Stimulated activated memory B cell treated with anti-CD40 and anti-IgM and Interleukin-4, amounts not matched to agents 10 μg/mL and 1 μg/mL and 100 μg/mL, for 72 hours (primary cell): ENCODE results near the gene OGG1.

Experiments used
- ATAC-seq: fragments of 150-1000 bp; cut with Tn5 transposase; 2 replicates; pipeline ENCODE4 v1.10.0; 2021
- H3K27ac Mint-ChIP-seq: one replicate; pipeline ENCODE4 v1.8.0; 2022; ENCODE audit warnings: mild to moderate bottlenecking, mixed read lengths
- H3K27me3 Mint-ChIP-seq: one replicate; pipeline ENCODE4 v1.8.0; 2022; ENCODE audit warnings: mixed read lengths
- H3K36me3 Mint-ChIP-seq: one replicate; pipeline ENCODE4 v1.8.0; 2022; ENCODE audit warnings: mixed read lengths
- H3K4me1 Mint-ChIP-seq: one replicate; pipeline ENCODE4 v1.8.0; 2022; ENCODE audit warnings: mixed read lengths
- H3K4me3 Mint-ChIP-seq: one replicate; pipeline ENCODE4 v1.8.0; 2022; ENCODE audit warnings: mild to moderate bottlenecking, moderate library complexity, mixed read lengths
- H3K9me3 Mint-ChIP-seq: one replicate; pipeline ENCODE4 v1.8.0; 2022; ENCODE audit warnings: mixed read lengths

Gene OGG1

GRCh38 chr3:9718118-9718517 is 31.6 kb upstream of the OGG1 start:
- ATAC-seq = no peak
- H3K36me3 Mint-ChIP-seq = no peaks in the 10 kb centered on the region

GRCh38 chr3:9721015-9721699 is 28.6 kb upstream of the OGG1 start:
- Mint-ChIP-seq H3K27ac (peak overlapping the region; percentile 17), H3K36me3 (no peaks in the 10 kb centered on the region), H3K4me3 (no peak overlapping the region), H3K9me3 (no peaks in the 10 kb centered on the region), H3K27me3 (no peaks in the 10 kb centered on the region), H3K4me1 (peaks cover 8% of the 10 kb centered on the region)
- peak; percentile 36 for ATAC-seq

More at GRCh38 chr3:9718118-9718517, 31.6 kb upstream of the OGG1 start:
- no peak overlapping the region for H3K27ac Mint-ChIP-seq
- no peak overlapping the region for H3K4me3 Mint-ChIP-seq
- H3K27me3 Mint-ChIP-seq = no peaks in the 10 kb centered on the region
- H3K4me1 Mint-ChIP-seq = peaks cover 8% of the 10 kb centered on the region
- no peaks in the 10 kb centered on the region for H3K9me3 Mint-ChIP-seq

- Mint-ChIP-seq H3K4me3 (no peak overlapping the region), H3K9me3 (no peaks in the 10 kb centered on the region), H3K36me3 (no peaks in the 10 kb centered on the region), H3K27me3 (no peaks in the 10 kb centered on the region), H3K27ac (peak overlapping the region; percentile 17), H3K4me1 (peaks cover 9% of the 10 kb centered on the region)
- peak; percentile 8 for ATAC-seq
Measured at GRCh38 chr3:9721700-9722060, 28.1 kb upstream of the OGG1 start.

DNA sequence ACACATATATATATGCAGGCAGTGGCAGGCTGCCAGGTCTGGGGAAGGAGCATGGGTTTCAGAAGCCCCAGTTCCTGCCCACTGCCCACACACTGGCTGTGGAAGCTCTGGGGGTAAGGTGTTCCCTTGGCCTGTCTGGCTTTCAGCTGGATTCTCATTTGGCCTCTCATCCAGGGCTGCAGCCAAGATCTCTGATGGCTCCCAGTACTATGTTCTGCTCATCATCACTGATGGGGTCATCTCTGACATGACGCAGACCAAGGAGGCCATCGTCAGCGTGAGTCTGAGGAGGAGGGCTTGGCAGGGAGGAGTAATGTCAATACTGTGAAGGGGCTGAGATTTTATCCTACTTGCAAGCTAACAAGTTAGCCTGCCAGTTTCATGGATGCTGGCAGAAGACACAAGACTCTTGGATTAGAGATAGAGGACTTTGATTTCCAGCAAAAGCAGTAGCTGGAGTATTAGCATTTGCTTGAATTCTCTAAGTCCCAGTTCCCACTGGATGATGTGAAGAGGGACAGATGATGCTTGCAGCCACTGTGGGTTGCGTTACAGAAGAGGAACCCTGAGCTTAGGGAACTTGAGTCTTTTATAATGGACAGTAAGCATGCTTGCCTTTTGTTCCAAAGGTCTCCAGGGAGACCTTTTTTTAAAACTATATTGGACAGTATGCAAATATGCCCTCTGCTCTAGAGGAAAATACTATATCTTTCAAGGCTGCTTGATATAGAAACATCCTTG is 23.8 kb upstream of the OGG1 start:
- Mint-ChIP-seq H3K9me3 (no peaks in the 10 kb centered on the region), H3K4me3 (no peak overlapping the region), H3K4me1 (peaks cover 26% of the 10 kb centered on the region), H3K27ac (no peak overlapping the region), H3K36me3 (no peaks in the 10 kb centered on the region), H3K27me3 (no peaks in the 10 kb centered on the region)
- ATAC-seq = no peak

- Mint-ChIP-seq H3K9me3 (no peaks in the 10 kb centered on the region), H3K36me3 (no peaks in the 10 kb centered on the region), H3K4me1 (peaks cover 19% of the 10 kb centered on the region), H3K27me3 (no peaks in the 10 kb centered on the region), H3K27ac (peak overlapping the region; percentile 15), H3K4me3 (peak overlapping the region; percentile 75)
- no peak for ATAC-seq
Measured at GRCh38 chr3:9727041-9727595, 22.6 kb upstream of the OGG1 start.

DNA sequence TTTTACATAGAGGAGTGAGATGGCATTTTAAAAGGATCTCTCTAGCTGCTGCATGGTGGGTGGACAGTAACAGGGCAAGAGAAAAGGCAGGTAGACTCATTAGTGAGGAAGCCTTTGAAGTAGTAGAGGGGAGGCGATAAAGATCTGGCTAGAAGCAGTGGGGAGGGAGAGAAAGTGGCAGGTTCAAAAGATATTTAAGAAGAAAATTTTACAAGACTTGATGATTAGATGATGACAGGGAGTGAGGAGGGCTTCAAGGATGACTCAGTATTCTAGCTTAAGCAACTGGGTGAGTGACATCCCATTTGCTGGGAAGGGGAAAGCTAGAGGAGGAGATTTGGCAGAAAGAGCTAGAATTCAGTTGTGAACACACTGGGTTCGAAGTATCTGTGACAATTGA is 22.0 kb upstream of the OGG1 start:
- ATAC-seq = no peak
- Mint-ChIP-seq H3K4me1 (peaks cover 26% of the 10 kb centered on the region), H3K36me3 (no peaks in the 10 kb centered on the region), H3K4me3 (no peak overlapping the region), H3K27me3 (no peaks in the 10 kb centered on the region), H3K9me3 (no peaks in the 10 kb centered on the region), H3K27ac (peak overlapping the region; percentile 15)

DNA sequence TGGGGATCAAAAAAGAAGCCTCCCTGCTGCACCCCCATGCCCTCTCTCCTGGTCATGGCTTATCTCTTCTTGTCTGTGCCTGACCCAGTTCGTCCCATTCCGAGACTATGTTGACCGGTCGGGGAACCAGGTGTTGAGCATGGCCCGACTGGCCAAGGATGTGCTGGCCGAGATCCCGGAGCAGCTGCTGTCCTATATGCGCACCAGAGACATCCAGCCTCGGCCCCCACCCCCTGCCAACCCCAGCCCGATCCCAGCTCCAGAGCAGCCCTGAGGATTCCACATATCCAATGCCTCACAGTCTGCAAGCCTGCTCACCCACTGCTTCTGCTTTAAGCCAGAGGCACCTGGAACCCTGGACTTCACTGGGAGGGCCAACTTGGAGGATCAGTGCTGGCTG is 20.3 kb upstream of the OGG1 start:
- Mint-ChIP-seq H3K9me3 (no peaks in the 10 kb centered on the region), H3K36me3 (peaks cover 10% of the 10 kb centered on the region), H3K4me1 (peaks cover 42% of the 10 kb centered on the region), H3K27ac (no peak overlapping the region), H3K27me3 (no peaks in the 10 kb centered on the region), H3K4me3 (no peak overlapping the region)
- no peak for ATAC-seq

GRCh38 chr3:9730657-9731205 is 19.0 kb upstream of the OGG1 start:
- Mint-ChIP-seq H3K27ac (peak overlapping the region; percentile 92), H3K9me3 (no peaks in the 10 kb centered on the region), H3K27me3 (no peaks in the 10 kb centered on the region), H3K4me3 (peak overlapping the region; percentile 86), H3K36me3 (peaks cover 10% of the 10 kb centered on the region), H3K4me1 (peaks cover 51% of the 10 kb centered on the region)
- ATAC-seq = peak; percentile 71

GRCh38 chr3:9731206-9732079 is 18.3 kb upstream of the OGG1 start, which contains the start of gene BRPF1:
TSS of gene BRPF1 (plus strand) at chr3:9731735. CDS start at chr3:9734141, 2,406 bp downstream.
- Mint-ChIP-seq H3K9me3 (no peaks in the 10 kb centered on the region), H3K27ac (peak within 1 kb of the TSS; percentile 92), H3K27me3 (no peaks in the 10 kb centered on the region), H3K4me3 (peak within 1 kb of the TSS; percentile 86), H3K4me1 (peaks cover 56% of the 10 kb centered on the region), H3K36me3 (peaks cover 15% of the 10 kb centered on the region)
- peak; percentile 99 for ATAC-seq

DNA sequence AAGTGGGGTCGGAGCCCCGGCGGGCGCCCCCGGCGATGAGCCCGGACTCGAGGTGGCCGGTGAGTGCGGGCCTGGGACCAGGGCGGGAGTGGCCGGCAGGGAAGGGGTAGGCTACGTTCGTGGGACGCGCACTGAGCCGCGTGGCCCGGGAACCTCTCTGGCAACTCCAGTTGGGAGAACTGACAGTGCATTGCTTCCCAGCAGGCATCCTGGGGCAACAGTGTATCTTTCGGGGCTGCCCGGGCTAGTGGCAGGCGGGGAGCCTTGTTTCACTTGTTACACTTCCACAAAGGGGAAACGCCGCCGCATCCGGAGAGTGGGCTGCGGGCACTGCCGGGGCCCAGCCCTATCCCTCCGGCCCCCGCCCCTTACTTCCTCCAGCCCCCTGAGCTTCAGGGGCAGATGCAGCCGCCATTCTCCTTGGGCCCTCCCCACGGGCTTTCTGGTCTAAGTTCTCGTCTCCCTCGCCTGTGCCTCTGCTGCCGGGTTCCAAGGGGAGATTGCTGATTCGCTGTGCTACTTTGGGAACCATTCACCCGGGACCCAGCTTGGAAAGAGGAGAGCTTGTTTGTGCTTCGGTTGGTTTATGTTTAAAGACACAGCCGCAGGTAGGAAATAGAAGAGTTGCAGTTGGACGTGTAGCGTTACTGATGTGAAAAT is 17.5 kb upstream of the OGG1 start:
- Mint-ChIP-seq H3K27me3 (no peaks in the 10 kb centered on the region), H3K36me3 (peaks cover 21% of the 10 kb centered on the region), H3K4me1 (peaks cover 51% of the 10 kb centered on the region), H3K27ac (peak overlapping the region; percentile 92), H3K9me3 (no peaks in the 10 kb centered on the region), H3K4me3 (peak overlapping the region; percentile 86)
- peak; percentile 1 for ATAC-seq

DNA sequence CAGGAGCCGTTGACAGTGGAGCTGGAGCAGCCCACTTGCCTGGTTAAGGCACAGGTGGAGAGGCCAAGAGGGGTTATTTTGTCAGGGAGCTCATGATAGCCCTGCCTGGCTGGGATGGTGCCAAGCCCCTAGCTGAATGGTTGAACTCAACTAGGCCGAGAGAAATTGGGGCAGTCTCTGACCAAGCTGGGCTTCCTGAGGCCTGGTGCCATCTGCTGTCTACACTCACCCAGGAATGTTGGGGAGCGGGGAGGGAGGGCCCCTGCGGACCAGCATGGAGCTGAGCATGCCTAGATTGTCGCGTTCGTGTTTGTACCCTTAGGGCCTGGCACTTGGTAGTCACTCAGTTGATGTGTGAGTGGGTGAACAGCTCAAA is 17.0 kb upstream of the OGG1 start:
- Mint-ChIP-seq H3K36me3 (peaks cover 21% of the 10 kb centered on the region), H3K4me1 (peaks cover 46% of the 10 kb centered on the region), H3K9me3 (no peaks in the 10 kb centered on the region), H3K27ac (peak overlapping the region; percentile 92), H3K27me3 (no peaks in the 10 kb centered on the region), H3K4me3 (peak overlapping the region; percentile 86)
- no peak for ATAC-seq

- H3K36me3 Mint-ChIP-seq = peaks cover 58% of the 10 kb centered on the region
- H3K4me1 Mint-ChIP-seq = peaks cover 38% of the 10 kb centered on the region
- no peak overlapping the region for H3K4me3 Mint-ChIP-seq
- no peaks in the 10 kb centered on the region for H3K9me3 Mint-ChIP-seq
- H3K27ac Mint-ChIP-seq = no peak overlapping the region
- ATAC-seq = no peak
- H3K27me3 Mint-ChIP-seq = no peaks in the 10 kb centered on the region
Measured at GRCh38 chr3:9736831-9737230, 12.9 kb upstream of the OGG1 start.

GRCh38 chr3:9739181-9739580 is 10.6 kb upstream of the OGG1 start:
- H3K27ac Mint-ChIP-seq = no peak overlapping the region
- H3K27me3 Mint-ChIP-seq = no peaks in the 10 kb centered on the region
- peaks cover 17% of the 10 kb centered on the region for H3K4me1 Mint-ChIP-seq
- no peaks in the 10 kb centered on the region for H3K9me3 Mint-ChIP-seq
- no peak overlapping the region for H3K4me3 Mint-ChIP-seq
- H3K36me3 Mint-ChIP-seq = peaks cover 70% of the 10 kb centered on the region
- no peak for ATAC-seq

GRCh38 chr3:9742560-9742959 is 7.2 kb upstream of the OGG1 start:
- H3K27me3 Mint-ChIP-seq = no peaks in the 10 kb centered on the region
- no peak overlapping the region for H3K27ac Mint-ChIP-seq
- H3K9me3 Mint-ChIP-seq = no peaks in the 10 kb centered on the region
- H3K36me3 Mint-ChIP-seq = peaks cover 93% of the 10 kb centered on the region
- no peak overlapping the region for H3K4me3 Mint-ChIP-seq
- no peak for ATAC-seq
- peaks cover 16% of the 10 kb centered on the region for H3K4me1 Mint-ChIP-seq
